GM21529 (cell line): ENCODE results near the gene CC2D1A.
"Not testable (repeated sequence)": the region's sequence is repeated elsewhere in the genome, so short reads cannot be mapped to it uniquely, and the experiment has no call there.

ENCODE experiments used
- ATAC-seq: cut with Tn5 transposase; IDR thresholded peaks from one replicate; pipeline ENCODE4 v1.9.1; 2021; ENCODE audit not compliant: unreplicated experiment

Gene CC2D1A

DNA sequence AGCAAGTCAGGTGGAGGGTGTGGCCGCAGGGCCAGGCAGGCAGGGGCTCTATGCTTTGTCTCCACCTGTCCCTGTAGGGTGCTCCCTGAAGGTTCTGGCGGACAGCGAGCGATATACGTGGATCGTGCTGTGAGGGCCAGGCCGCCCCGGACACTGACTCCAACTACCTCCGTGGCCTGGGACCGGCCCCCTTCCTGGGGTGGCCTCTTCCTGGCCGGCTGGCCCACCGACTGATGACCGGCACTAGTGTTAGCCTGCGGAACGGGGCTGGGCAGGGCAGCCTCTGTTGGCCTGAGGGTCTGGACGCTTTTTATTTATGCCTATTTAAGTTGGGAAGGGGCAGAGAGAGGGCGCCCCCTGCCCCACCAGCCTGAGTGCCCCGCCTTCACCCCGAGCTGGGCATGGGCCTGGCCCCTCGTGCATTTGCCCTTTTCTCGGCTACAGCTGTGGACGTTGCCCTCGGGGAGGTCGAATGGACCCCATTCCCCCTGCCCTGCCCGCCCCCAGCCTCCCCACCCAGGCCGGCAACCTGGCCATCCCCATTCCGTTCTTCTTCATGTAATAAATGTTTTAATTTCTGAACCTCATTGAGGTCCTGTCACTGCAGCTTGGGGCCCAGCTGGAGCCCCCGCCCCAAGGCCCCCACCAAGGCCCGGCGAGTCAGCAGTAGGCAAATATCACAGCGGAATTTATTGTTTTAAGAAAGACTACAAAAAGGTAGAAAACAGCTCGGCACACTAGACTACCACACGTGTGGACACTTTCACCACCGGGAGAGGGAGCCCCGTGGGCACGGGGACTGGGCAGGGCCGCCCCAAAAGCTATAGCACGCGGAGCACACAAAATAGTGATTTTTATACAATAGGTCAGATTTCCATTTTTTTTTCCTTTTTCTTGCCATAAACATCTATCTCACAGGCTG, 55.1 kb downstream of the CC2D1A start:
- ATAC-seq, result no peak

DNA sequence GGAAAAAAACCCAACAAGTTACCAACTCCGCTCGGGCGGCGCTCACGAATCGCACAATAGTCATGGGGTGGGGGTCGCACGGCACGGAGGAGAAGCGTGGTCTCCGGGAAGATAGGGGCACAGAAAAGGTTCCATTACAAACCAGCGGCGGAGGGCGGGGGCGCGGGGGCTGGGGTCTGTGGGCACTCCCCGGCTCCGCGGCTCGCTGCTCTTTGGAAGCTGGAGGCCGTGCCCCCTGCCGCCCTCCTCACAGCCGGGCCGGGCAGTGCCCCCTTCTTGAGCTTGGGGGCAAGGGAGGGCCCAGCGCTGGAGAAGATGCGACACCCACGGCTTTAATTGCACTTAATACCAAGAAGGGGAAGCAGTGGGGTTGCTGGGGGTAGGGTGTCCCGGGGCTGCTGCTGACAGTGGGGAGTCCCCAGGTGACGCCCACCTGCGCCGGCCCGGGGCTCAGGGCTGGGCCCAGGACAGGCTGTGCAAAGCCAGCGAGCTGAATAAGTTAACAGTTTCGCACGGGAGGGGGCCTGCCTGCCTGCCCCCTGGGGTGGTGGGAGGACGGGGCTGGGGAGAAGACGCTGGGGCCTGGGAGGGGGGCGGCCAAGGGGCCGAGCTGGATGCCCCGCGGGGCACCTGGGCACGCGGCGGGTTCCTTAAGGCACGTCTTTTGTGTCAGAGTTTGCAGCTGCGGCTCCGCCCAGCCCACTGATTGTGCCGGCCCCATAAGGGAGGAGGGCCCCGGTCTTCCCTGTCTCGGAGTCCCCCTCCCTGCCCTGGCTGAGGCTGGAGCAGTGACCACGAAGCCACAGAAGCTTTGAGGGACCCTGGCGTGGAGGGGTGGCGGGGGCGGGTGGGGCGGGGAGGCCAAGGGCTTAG, 56.1 kb downstream of the CC2D1A start:
- ATAC-seq, result no peak

DNA sequence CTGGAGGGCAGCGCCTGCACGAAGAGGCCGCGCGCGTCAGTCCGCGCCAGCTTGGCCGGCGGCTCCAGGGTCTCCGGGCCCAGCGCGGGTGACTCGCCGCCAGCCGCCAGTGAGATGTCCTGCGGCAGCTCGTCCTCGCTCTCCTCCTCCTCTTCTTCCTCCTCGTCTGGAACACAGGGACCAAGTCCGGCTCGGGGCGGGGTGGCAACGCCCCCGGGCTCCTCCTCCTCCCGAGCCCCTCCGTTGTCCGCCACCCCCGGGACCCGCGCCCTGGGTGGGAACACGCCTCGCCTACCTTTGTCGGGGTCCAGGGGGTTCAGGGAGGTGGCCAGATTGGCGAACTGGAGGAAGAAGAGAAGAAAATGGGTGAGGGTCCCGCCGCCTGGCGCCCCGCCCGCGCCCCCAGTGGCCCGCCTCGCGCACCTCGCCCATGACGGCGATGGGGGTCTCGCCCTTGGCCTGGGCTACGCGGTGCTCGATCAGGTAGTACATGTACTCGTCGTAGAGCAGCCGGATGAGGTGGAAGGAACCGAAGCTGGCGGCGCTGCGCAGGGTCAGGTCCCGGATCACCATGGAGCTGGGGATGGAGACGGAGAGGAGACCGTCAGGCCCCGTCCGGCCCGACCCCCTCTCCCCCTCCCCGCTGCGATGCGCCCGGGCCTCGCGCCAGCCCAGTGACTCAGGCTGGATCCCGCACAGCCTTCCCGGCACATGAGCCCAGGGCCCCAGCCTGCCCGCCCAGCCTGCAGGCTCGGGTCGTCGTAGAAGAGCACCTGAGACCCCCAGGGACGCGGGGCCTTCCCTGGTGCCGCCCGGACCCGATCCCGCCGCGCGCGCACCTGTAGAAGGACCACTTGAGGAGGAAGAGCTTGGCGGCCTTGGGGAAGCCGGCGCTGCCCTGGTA, 57.0 kb downstream of the CC2D1A start:
- no peak for ATAC-seq

DNA sequence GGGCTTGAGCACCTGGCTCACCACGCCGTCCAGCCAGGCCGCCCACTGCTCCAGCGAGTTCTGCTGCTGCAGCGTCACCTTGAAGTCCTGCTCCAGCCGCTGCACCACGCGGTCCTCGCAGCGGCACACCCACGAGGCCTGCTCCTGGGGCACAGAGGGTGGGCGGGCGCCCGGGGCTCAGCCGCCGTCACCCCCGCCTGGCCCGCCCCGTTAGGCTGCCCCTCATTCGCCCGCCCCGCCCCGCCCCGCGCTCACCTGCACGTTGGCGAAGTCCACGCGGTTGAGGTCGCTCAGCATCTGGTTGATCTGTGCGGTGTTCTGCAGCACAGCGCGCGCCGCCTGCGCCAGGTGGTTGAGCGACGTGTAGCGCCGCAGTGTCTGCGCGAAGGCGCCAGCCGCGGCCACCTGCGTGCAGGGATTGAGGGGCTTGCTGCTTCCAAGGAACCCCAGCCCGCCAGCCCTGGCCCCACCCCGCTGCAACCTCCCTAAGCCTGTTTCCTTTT, 57.7 kb downstream of the CC2D1A start:
- no peak for ATAC-seq

DNA sequence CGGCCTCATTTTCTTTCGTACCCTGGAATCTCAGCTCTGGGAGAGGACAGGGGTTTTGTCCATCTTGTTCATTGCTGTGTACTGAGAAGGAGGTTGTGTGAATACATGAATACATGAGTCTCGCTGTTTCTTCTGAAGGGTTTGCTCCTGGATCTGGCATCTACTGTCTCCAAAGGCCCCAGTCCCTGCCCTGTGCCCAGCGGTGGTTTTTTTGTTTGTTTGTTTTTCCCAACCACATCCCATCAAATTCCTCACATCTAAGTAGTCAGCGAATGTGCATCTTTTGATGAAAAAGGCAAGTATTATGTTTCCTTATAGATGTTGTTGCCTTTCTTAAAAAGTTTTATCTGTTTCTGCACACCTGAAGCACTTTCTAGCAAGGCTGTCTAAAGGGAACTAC, 58.8 kb downstream of the CC2D1A start:
- ATAC-seq, result no peak

DNA sequence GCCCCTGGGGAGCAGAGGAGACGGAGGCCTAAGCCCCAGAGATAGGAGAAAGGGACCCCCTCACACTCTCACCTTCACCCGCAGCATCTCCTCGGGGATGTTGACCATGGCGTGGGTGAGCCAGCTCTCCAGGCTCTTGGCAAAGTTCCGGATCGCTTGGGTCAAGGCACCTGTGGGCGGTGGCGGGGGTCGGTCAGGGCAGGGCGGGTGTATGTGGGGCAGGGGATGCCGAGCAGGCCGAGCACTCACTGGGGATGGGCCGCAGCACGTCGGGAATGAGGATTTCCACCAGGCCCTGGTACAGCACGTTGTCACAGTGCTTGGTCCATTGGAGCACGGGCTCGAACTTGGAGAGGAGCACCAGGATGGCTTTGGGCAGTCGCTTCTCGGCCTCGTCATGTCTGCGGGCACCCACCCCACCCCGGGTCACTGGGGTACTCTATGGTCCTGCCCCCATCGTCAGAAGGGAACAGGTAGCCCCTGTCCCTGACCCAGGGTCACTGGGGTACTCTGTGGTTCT, 59.4 kb downstream of the CC2D1A start:
- no peak for ATAC-seq

DNA sequence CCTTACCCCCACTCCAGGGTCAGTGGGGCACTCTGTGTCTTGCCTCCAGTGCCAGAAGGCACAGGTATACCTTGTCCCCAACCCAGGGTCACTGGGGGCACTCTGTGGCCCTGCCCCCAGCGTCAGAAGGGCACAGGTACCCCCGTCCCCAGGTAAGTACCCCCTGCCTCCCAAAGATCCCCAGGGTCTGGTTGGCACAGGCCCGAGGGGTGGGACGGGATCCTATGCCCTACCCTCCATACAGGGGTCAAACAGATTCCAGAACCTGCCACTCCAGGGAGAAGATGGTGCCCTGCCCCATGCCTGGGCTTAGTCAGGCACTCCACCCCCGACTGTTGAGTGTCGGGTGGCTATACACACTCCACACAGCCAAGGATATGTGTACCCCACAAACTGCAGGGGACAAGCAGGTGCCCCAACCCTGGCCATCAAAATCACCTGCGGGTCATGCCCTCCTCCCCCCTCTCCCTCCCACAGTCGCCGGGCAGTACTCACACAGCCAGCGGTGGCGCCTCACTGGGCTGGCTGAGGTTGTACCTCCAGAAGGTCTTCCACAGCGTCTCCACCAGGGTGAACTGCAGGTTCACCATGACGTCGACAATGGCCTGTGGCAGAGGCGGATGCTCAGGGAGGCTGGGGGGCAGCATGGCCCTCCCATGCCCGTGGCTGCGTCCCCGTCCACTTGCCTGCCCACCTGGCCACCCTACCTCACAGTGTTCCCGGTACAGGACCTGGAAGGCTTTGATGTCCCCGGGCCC, 60.1 kb downstream of the CC2D1A start:
- ATAC-seq, result no peak

DNA sequence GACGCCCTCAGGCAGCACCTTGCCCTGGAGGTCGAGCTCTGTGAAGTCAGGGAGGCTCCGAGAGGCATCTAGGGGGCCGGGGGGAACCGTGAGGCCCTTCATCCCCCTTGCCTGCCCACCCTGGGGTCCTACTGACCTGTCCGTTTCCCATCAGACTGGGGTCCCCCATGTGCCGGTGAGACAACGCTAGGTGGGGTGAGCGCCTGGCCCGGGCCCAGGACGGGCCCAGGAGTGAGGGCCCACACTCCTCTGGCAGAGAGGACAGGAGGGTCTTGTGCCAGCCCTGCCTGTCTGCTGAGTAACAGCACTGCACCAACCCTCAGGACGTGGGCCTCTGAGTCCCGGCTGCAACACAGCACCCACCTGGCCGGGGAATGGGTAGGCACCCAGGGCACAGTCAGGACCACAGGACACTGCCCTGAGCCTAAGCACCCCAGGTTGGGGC, 60.7 kb downstream of the CC2D1A start:
- no peak for ATAC-seq

DNA sequence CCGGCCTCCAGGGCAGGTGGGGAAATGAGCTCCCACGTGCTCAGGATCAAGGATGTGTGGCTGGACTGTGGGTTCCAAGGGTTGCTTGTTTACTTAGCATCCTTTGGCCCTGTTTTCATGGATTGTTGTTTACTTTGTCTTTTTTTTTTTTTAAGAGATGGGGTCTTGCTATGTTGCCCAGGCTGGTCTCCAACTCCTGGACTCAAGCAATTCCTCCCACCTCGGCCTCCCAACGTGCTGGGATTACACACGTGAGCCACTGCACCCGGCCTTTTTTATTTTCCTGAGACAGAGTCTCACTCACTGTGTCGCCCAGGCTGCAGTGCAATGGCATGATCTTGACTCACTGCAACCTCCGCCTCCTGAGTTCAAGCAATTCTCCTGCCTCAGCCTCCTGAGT, 61.2 kb downstream of the CC2D1A start:
- not testable (repeated sequence) for ATAC-seq

DNA sequence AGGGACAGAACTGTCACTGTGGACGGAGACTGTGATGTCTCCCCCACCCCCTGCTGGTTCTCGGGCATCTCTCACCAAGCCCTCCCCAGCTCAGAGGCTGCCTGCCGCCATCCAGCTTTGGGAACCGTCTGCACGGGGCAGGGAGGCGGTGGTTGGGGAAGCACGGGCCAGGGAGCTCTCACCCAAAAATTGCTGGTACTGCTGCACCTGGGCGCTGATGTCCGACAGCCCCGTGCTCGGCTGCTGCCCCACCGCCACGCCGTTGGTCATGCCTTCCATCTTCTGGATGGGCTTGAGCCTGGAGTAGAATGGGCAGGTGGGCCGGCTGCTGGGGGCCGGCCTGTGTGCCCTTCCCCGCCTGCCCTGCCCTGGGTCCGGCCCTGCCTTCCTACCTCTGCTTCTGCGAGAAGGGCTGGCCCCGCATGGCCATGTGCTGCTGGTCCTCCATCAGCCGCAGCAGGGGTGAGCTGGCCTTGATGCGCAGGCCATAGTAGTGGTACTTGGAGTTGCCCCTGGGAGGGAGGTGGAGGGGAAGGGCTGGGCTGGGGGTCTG, 62.5 kb downstream of the CC2D1A start:
- ATAC-seq, result no peak

DNA sequence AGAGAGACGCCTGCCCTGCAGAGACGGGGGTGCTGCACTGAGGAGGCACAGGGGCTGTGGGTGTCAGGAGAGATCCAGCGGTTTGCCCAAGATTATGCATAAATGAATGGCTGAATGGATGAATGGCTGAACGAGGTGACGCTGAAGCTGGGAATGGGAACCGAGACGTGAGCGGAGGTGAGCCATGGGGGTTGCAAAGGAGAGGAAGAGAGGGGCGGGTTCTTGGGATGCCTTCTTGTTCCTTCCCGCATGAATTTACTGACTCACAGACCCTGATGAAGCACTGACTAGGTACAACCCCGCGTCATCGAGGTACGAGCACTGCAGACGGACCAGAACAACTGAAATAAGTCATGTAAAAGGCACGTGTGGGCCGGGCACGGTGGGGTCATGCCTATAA, 63.0 kb downstream of the CC2D1A start:
- no peak for ATAC-seq

DNA sequence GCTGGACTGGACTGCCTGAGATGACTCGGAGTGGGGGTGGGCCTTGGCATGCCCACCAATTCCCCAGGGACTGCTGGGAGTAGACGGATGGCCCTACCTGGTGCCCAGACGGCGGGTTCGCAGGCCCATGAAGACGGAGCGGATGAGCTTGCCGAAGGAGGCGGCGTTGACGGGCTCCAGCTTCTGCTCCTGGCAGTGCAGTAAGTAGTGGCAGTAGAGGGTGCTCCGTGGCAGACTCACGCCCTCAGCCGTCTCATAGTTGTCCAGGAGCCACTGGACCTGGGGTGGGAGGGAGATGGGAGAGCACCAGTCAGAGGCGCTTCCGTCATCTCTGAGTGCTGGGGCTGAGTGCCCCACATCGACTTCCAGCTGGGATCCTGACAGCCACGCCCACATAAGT, 63.9 kb downstream of the CC2D1A start:
- ATAC-seq, result no peak

DNA sequence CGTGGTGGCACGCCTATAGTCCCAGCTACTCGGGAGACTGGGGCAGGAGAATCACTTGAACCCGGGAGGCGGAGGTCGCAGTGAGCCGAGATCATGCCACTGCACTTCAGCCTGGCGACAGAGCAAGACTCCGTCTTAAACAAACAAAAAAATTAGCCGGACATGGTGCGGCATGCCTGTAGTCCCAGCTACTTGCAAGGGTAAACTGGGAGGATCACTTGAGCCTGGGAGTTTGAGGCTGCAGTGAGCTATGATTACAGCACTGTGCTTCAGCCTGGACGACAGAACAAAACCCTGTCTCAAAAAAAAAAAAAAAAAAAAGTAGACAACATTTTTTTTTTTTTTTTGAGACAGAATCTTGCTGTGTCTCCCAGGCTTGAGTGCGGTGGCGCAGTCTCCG, 65.9 kb downstream of the CC2D1A start:
- not testable (repeated sequence) for ATAC-seq

DNA sequence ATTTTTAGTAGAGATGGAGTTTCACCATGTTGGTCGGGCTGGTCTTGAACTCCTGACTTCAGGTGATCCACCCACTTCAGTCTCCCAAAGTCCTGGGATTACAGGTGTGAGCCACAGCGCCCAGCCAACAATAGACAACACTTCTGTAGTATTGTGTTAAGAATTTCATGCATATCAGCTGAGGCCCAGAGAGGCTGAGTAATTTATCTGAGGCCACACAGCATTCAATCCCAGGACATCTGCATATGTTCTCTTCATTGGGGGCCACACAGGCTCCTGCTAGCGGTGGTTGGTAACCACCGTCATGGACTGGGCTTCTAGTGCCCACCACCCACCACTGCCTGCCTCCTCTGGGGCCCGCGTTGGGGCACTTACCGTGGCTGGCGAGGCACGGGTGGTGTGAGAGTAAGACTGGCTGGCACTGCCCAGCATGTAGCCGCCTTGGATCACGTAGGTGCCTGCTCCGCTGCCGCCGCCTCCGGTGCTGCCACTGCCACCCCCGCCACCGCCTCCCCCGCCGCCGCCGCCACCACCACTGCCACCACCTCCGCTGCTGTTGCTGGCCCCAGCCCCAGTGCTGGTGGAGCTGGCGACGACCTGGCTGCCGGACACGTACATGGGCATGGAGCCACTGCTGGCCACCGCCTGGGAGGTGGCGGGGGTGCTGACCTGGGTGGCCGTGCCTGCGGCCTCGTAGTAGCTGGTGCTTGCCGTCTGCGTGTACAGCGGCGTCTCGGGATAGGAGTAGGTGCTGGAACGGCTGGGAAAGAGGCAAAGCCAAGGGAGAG, 66.6 kb downstream of the CC2D1A start:
- ATAC-seq, result no peak

DNA sequence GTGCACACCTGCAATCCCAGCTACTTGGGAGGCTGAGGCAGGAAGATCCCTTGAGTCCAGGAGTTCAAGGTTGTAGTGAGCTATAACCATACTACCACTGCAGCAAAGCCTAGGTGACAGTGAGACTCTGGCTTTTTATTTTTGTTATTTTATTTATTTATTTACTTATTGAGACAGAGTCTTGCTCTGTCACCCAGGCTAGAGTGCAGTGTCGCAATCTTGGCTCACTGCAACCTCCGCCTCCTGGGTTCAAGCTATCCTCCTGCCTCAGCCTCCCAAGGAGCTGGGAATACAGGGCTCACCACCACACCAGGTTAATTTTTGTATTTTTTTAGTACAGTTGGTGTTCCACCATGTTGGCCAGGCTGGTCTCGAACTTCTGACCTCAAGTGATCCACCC, 67.5 kb downstream of the CC2D1A start:
- not testable (repeated sequence) for ATAC-seq

DNA sequence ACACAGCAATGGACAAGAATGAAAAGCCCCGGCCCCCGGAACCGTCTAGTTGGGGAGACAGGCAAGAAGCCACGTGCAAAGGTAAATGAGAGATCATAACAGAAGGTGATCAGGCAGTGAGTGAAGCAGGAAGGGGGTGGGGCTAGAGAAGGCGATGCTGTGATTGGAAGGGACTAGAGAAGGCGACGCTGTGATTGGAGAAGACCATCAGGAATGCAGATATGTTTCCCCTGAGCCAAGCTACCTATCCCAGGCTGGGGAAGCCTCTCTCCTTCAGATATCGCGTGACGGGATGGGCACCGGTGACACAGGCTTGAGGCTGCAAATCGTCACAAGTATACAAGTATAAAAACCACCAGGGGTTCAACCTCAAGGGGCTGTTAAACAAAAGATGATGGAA, 68.1 kb downstream of the CC2D1A start:
- ATAC-seq, result no peak

DNA sequence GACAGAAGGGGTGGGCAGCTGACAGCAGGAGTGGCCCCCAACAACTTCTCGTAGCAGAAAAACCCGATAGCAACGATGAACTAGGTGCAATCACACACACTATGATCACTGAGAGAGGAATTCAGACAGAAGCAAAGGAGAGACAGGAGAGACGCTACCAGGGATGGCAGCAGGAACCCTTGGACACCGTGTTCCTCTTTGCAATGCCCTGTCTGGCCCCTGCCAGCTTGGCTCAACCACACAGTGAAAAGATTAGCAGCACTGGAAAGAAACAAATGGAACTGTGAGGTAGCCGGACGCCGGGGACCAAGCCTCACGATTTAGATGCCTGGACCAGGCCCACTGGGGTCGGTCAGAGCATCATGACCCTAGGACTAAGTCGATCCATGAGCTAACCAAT, 69.9 kb downstream of the CC2D1A start:
- no peak for ATAC-seq

DNA sequence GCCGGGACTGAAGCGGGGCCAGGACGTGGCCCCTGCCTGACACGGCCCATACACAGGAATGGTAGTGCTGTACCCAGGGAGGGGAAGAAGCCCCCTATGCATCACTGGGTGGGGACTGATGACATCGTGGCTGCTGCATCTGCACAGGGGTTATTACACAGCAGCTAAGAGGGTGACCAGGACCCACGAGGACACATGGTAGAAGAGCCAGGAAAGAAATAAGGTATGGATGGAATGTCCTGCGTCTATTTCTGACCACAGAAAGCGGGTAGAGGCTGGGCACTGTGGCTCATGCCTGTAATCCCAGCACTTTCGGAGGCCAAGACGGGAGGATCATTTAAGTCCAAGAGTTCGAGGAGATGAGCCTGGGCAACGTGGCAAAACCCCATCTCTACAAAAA, 70.4 kb downstream of the CC2D1A start:
- ATAC-seq, result no peak

DNA sequence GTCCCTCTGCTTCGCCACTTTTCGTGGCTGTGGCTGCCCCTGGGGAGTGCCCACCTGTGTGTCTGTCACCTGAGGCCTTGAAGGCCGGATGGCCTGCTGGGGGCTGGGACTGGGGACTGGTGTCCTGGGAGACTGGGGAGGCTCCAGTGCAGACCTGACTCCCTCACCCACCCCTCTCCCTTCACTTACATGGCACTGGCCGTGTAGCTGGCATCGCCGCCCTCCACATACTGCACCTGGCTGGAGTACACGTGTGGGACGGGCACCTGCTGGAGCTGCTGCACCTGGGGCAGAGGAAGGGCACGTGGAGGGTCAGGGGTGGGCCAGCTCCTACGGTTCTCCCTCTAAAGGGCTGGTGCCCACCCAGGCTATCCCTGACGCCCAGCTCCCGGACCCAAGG, 71.8 kb downstream of the CC2D1A start:
- ATAC-seq, result no peak
